ENCODE measurements around the gene ERVFRD-1. TPM values are rescaled to one million over a fixed set of nuclear protein-coding genes. Genes with fewer than 3 reads are reported as not detected.

Gene ERVFRD-1
- total RNA-seq, 1 experiment from 2014 or later, result not detected

GRCh38 chr6:11151488-11151887, 40.0 kb upstream of the ERVFRD-1 start (continued):
- no peak for TF ChIP-seq SP1 (CRISPR knock-in tag; conservative IDR thresholded peaks at IDR 0.05)
- TF ChIP-seq RELA (CRISPR knock-in tag; IDR thresholded peaks at IDR 0.05; ENCODE audit: borderline replicate concordance), result no peak
- TF ChIP-seq NR3C1 (CRISPR knock-in tag; conservative IDR thresholded peaks at IDR 0.05; ENCODE audit: low read depth), result no peak
- TF ChIP-seq ATF1 (CRISPR knock-in tag; IDR thresholded peaks at IDR 0.05), result no peak
- TF ChIP-seq, protein P1, sequence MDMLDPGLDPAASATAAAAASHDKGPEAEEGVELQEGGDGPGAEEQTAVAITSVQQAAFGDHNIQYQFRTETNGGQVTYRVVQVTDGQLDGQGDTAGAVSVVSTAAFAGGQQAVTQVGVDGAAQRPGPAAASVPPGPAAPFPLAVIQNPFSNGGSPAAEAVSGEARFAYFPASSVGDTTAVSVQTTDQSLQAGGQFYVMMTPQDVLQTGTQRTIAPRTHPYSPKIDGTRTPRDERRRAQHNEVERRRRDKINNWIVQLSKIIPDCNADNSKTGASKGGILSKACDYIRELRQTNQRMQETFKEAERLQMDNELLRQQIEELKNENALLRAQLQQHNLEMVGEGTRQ (CRISPR knock-in tag; IDR thresholded peaks at IDR 0.05), result no peak

GRCh38 chr6:11149551-11149950, 38.0 kb upstream of the ERVFRD-1 start:
- DNase-seq (ENCODE audit: low spot score) (no peak), ATAC-seq (no peak)
- peaks cover 45% of the 10 kb centered on the region for H3K4me1 Mint-ChIP-seq
- no peak overlapping the region for H3K4me3 Mint-ChIP-seq
- no peaks in the 10 kb centered on the region for H3K27me3 Mint-ChIP-seq (ENCODE audit: low read depth)
- no peak overlapping the region for H3K27ac Mint-ChIP-seq
- H3K36me3 Mint-ChIP-seq, result no peaks in the 10 kb centered on the region
- ChIA-PET CTCF (no interaction called here), POLR2A (interaction anchor here (0.6 kb wide), 1 partner anchor 9 kb away, joined by 3 read pairs; no protein-coding TSS in a partner anchor)
- TF ChIP-seq ZSCAN18 (CRISPR knock-in tag; IDR thresholded peaks at IDR 0.05) (no peak), ATF1 (CRISPR knock-in tag; IDR thresholded peaks at IDR 0.05) (no peak), EMX1 (CRISPR knock-in tag; IDR thresholded peaks at IDR 0.05) (no peak), ZNF219 (CRISPR knock-in tag; IDR thresholded peaks at IDR 0.05; ENCODE audit: borderline replicate concordance) (no peak), ATF6 (CRISPR knock-in tag; IDR thresholded peaks at IDR 0.05) (no peak), GABPB1 (CRISPR knock-in tag; IDR thresholded peaks at IDR 0.05) (no peak), JAZF1 (CRISPR knock-in tag; IDR thresholded peaks at IDR 0.05) (no peak), SMAD4 (CRISPR knock-in tag; IDR thresholded peaks at IDR 0.05) (no peak), NR3C1 (CRISPR knock-in tag; conservative IDR thresholded peaks at IDR 0.05; ENCODE audit: low read depth) (no peak)
- TF ChIP-seq, protein P2, sequence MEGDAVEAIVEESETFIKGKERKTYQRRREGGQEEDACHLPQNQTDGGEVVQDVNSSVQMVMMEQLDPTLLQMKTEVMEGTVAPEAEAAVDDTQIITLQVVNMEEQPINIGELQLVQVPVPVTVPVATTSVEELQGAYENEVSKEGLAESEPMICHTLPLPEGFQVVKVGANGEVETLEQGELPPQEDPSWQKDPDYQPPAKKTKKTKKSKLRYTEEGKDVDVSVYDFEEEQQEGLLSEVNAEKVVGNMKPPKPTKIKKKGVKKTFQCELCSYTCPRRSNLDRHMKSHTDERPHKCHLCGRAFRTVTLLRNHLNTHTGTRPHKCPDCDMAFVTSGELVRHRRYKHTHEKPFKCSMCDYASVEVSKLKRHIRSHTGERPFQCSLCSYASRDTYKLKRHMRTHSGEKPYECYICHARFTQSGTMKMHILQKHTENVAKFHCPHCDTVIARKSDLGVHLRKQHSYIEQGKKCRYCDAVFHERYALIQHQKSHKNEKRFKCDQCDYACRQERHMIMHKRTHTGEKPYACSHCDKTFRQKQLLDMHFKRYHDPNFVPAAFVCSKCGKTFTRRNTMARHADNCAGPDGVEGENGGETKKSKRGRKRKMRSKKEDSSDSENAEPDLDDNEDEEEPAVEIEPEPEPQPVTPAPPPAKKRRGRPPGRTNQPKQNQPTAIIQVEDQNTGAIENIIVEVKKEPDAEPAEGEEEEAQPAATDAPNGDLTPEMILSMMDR (IDR thresholded peaks at IDR 0.05), result no peak
- TF ChIP-seq, protein P3, sequence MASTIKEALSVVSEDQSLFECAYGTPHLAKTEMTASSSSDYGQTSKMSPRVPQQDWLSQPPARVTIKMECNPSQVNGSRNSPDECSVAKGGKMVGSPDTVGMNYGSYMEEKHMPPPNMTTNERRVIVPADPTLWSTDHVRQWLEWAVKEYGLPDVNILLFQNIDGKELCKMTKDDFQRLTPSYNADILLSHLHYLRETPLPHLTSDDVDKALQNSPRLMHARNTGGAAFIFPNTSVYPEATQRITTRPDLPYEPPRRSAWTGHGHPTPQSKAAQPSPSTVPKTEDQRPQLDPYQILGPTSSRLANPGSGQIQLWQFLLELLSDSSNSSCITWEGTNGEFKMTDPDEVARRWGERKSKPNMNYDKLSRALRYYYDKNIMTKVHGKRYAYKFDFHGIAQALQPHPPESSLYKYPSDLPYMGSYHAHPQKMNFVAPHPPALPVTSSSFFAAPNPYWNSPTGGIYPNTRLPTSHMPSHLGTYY (CRISPR knock-in tag; IDR thresholded peaks at IDR 0.05), result no peak
- H3K9me3 Mint-ChIP-seq, result no peaks in the 10 kb centered on the region

- Mint-ChIP-seq H3K36me3 (no peaks in the 10 kb centered on the region), H3K27me3 (ENCODE audit: low read depth) (no peaks in the 10 kb centered on the region), H3K4me1 (peaks cover 28% of the 10 kb centered on the region), H3K9me3 (no peaks in the 10 kb centered on the region), H3K27ac (no peak overlapping the region; the same call in 1 of the 2 replicates), H3K4me3 (no peak overlapping the region)
- ATAC-seq, result peak; percentile 61
- no peak for DNase-seq (ENCODE audit: low spot score)
- ChIA-PET POLR2A (no interaction called here), CTCF (interaction anchor here (2.7 kb wide), 1 partner anchor 96 kb away, joined by 6 read pairs; no protein-coding TSS in a partner anchor)
- TF ChIP-seq ZSCAN18 (CRISPR knock-in tag; IDR thresholded peaks at IDR 0.05) (no peak), AR (CRISPR knock-in tag; IDR thresholded peaks at IDR 0.05) (no peak), PRDM15 (CRISPR knock-in tag; IDR thresholded peaks at IDR 0.05) (no peak)
Measured at GRCh38 chr6:11146117-11146826, 34.7 kb upstream of the ERVFRD-1 start.

Data from WTC11 (cell line).